GM19395 (cell line): ENCODE results near the gene DERL2.
A peak's percentile ranks its signal among the peaks of the same experiment; 100 is the strongest.

Source experiments
- ATAC-seq: cut with Tn5 transposase; IDR thresholded peaks from one replicate; pipeline ENCODE4 v1.9.1; 2021; ENCODE audit warnings: mild to moderate bottlenecking, moderate library complexity; ENCODE audit not compliant: unreplicated experiment

Gene DERL2

GRCh38 chr17:5502552-5502951 lies 16.6 kb upstream of the DERL2 start:
- no peak for ATAC-seq

DNA sequence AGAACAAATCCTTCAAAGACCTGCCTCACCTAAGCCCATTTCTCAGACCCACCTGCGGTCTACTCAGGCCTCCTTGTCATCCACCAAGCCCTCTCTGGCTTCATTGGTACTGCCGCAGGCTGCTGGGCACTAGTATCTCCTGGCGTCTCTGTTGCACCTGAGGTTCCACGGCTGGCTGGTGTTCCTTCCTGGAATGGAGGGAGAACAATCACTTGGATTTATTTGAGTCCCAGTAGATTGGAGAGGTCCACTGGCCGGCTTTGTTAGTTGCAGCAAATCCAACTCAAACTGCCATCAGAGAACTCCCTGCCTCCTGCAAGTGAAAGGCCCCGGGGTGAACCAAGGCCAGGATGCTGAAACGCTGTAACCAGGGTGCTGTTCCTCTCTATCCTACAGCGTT lies 15.7 kb upstream of the DERL2 start:
- ATAC-seq = no peak

DNA sequence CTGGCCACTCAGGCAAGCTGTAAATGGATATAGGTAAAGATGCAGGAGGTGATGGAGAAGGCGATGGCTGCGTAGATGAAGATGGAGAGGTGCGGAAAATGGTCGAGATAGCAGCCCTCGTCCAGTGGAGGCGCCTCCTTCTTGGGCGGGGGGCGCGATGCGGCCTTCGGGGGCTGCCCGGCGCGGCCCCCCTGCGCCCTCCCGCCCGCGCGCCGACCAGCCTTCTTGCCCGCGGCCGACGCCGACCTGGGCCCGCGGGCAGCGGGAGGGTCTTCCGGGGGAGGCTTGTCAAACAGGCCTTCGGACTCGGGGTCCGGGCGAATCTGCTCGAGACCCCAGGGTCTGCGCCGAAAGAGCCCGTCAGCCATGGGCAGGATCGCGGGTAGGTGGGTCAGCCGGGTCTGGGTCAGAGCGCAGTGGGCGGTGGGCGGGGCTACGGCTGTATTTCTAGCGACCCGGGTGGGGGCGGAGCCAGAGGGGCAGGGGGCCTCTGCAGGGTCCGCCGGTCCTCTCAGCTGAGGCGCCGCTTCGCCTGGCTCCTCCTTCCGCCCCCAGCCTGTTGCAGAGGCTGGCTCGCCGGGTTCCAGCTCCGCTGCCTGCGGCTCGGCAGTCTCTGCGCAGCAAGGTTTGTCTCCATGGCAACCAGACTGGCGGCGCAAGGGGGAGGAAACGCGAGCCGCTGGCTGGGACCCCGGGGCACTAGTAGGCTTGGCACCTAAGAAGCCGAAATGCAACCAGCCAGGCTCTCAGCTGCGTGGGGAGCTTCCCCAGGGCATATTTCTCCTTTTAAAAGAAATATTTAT lies 14.8 kb upstream of the DERL2 start:
- ATAC-seq = peak; percentile 60

GRCh38 chr17:5500247-5500588 lies 14.2 kb upstream of the DERL2 start:
- no peak for ATAC-seq

DNA sequence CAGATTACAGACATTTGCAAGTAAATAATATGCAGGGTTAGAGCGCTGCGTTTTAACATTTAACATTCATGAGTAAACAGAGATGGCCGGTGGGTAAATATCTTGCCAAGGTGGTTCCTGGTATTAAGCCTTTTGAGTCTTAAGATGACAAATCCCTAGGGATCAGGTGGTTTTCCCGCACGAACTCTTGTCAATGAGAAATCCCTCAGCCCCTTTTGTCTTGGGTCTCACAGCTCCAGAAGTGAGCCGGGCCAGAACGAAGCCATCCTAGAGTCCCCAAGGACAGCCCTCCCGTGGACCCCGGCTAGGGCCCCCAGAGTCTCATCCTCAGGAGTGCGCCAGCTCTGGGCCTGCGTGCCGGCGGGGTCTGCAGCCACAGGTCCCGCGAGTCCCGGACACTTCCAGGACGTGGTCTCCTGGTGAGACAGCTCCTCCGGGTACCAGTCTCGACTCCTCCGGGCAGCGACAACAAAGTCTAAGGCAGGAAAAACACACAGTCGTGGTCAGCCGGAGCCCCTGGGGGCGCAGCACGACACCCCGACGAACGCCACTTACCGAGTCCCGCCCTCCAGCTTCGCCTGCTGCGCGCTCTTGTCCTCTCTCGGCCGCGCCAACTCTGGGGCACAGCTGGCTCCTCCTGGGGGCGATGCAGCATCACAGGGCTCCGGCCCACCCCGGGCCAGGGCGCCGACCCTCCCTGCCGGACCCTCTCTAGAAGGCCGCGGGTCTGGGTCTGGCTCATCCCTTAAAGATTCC lies 13.7 kb upstream of the DERL2 start:
- ATAC-seq = no peak

DNA sequence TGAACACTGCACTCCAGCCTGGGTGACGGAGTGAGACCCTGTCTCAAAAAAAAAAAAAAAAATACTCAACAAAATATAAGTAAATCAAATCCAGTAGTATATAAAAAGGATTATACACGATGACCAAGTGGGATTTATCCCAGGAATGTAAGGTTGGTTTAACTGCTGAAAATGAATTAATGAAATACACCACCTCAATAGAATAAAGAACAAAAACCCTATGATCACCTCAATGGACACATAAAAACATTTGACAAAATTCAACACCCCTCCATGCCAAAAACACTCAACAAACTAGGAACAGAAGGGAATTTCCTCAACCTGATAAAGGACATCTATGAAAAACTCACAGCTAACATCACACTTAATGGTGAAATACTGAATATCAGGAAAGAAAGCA lies 7.0 kb upstream of the DERL2 start:
- ATAC-seq = no peak

DNA sequence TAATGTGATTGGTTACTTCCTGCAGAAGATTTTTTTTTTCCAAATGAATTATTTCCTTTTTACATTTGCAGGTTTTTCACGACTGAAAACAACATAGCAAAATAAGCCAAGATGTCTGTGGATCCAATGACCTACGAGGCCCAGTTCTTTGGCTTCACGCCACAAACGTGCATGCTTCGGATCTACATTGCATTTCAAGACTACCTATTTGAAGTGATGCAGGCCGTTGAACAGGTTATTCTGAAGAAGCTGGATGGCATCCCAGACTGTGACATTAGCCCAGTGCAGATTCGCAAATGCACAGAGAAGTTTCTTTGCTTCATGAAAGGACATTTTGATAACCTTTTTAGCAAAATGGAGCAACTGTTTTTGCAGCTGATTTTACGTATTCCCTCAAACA lies 2.8 kb upstream of the DERL2 start:
- ATAC-seq = no peak

DNA sequence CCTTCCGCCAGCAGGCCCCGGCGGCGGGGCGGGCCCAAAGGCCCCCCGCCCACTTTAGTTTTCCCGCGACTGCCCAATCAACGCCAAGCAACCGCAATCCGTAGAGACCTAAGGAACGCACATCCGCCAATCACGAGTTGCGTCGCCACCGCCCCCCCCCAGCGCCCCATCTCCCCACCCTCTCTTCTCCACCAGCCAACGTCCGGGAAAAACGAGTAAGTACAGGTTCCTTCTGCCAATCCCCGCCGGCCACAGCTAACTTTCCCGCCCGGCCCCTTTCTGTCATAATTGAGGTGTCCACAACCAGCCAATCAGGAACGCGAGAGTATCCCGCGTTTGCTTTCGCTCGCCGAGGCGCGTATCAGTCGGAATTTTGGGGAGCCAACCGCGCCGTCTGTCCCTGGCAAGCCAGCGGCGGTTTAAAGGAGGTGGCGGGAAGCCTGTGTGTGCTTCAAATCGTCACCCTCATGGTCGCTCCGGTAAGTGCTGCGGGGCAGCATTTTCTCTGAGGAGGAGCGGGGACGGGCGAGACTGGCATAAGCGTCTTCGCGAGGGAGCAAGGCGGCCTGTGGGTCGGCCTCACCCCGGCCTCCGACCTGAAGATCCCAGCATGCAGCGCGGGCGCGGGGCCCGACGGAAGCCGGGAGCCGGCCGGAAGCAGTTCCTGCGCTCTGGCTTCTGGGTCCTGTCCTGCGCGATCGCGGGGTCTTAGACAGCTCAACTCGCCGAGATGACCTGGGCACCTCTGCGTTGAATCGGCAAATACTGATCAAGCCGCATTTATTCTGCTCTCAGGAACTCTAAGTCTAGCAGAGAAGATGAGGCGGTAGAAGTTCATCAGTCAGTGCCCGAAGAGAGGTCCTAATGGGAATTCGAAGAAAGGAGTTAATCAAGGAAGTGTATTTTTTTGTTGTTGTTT lies 487 bp upstream of the DERL2 start, which contains the start of gene MIS12:
Gene MIS12 (plus strand): TSS at position 361 of the 919 bp plus-strand sequence. CDS start 2,297 bp downstream, outside the sequence.
- peak; percentile 88 for ATAC-seq

- ATAC-seq = no peak
These were observed 4.5 kb downstream of the DERL2 start for GRCh38 chr17:5481451-5481850.

DNA sequence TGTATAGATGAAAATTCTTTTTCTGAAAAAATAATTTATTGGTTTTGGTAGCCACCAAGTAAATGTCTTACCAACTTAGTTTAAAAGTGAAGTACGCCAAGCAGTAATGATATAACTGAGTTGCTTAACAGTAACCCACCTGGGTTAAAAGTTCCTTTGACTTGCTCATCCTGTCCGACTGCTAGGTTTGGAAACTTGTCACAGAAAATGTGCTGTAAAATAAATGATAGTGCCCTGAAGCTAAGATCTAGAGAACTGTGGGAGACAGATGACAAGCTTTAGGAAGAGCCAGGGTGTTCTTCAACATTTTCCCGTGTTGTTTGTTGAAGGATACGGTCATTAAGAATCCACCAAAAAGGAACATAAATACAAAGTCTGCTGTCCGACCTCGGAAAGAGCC lies 5.0 kb downstream of the DERL2 start:
- ATAC-seq = no peak

- ATAC-seq = no peak
These were observed 7.0 kb downstream of the DERL2 start for GRCh38 chr17:5478992-5479391.

DNA sequence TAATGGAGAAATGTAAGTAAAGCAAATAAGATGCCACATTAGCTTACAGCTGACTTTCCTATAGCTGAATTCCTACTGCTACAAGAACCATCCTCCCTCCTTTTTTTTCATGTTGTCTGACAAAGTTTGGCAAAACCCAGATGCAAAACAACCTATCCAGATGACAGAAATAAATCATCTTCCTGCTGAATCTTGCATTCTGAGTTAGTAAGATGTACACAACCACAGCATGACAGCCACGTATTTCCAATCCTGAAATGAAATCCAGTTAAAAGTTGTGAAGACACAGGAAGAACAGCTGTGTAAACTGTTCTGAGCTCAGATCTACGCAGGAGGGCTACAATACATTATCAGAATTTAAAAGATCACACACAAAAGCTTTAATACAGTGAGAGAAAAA lies 12.1 kb downstream of the DERL2 start:
- ATAC-seq = no peak

- ATAC-seq = no peak
These were observed 13.5 kb downstream of the DERL2 start for GRCh38 chr17:5472511-5472910.

DNA sequence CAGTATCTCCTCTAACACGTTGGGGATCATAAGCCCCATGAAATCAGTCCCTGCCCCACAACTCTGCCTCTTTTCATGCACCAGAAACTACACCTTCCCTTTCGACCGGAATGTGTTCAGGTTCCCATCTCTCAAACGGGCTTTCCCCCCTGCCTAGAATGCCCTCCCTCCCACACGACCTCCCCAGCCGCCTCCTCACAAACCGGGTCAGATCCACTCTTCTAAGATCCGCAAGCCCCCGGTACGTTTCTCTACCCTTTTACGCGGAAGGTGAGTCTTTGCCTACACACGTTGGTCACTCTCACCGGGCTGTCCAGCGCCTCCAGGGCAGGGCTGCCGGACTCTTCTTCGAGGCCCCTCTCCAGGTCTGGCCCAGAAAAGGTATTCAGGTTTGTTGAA lies 17.9 kb downstream of the DERL2 start:
- ATAC-seq = no peak

GRCh38 chr17:5467416-5467815 lies 18.6 kb downstream of the DERL2 start:
- no peak for ATAC-seq

DNA sequence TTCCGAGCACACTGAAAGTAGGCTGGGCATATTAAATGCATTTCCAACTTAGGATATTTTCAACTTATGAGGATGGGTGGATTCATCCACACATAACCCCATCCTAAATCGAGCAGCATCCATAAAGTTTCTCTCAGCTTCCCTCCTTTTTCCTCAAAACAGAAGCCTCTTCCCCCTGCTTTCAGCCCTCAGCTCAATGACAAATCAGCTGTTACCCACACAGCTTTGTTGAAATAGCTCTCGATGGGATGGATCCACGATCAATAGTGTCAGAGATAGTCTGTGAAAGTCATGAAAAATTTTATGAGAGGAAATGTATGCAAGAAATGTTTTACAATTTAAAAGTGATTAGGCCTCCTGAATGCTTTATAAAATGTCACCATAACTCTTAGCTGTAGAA lies 19.7 kb downstream of the DERL2 start:
- no peak for ATAC-seq

DNA sequence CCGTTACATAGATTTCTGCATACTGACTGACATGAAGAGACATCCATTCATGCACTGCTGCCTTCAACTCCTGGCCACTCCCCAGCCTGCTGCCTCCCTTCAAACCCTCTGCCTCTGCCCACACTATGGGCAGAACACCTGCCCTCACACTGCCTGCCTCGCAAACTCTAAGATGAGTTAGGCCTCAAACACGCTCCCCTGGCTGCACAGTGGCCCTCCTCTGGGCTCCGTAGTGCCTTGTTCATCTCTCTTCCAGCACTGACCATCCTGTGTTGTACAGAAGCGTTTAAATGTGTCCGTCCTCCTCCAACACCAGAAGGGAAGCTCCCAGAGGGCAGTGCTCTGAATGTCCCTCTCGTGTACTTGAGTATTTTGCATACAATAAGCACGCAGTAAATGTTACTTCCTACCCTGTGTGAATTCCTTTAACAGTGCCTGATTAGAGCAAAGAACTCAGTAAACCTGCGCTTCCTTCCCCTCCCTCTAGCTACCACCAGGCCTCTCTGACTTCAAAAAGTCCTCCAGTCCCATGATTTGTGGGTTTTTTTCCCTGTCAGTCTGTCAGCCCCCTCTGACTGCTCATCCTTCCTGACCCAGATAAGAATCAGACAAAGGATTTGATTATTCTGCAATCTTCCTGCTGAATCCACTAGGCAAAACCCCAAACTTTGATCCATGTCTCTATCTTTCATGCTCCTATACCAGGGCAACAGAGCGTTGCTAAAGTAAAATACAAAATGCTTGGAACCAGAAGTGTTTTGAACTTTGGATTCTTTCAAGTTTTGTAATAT lies 21.1 kb downstream of the DERL2 start:
- ATAC-seq = no peak

- no peak for ATAC-seq
These were observed 39.2 kb downstream of the DERL2 start for GRCh38 chr17:5446786-5447185.

GRCh38 chr17:5444209-5444608 lies 41.8 kb downstream of the DERL2 start:
- ATAC-seq = no peak

GRCh38 chr17:5443728-5444127 lies 42.2 kb downstream of the DERL2 start:
- ATAC-seq = no peak

DNA sequence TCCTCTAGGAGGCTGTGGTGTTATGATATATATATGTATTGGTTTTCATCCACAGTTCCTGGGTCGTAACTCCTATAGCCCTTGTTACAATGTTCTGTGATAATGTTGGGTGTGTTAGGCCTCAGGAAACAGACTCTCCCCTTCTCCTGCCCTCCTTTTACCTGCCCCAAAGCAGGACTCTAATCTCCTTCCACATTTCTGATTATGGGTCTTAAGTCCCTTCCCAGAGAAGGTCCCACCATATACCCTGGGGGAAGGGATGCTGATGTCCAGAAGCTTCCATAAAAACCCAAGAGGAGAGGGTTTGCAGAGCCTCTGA lies 46.6 kb downstream of the DERL2 start:
- peak; percentile 34 for ATAC-seq
